Measurements from ENCODE around the gene SS18L1.

SS18L1 gene

GRCh38 chr20:62120365-62120762, 23.2 kb upstream of the SS18L1 start:
- Histone ChIP-seq H3K4me2 (ENCODE audit: low read depth, low read length, poor library complexity, severe bottlenecking) (peak overlapping the region; percentile 59), H3K9me3 (ENCODE audit: insufficient read depth, low read depth, low read length) (no peaks in the 10 kb centered on the region), H2AFZ (ENCODE audit: low read length) (no peak overlapping the region), H3K79me2 (ENCODE audit: insufficient read depth, low read length) (peaks cover 38% of the 10 kb centered on the region), H3F3A (ENCODE audit: low read depth) (peaks cover 2% of the 10 kb centered on the region; the same call in 1 of the 2 replicates), H3K36me3 (ENCODE audit: insufficient read depth, low read length) (peaks cover 5% of the 10 kb centered on the region; the same call in 1 of the 2 replicates), H3K9me2 (replicated peaks; ENCODE audit: low read depth, low read length) (no peaks in the 10 kb centered on the region), H3K4me3 (ENCODE audit: low read length, poor library complexity, severe bottlenecking) (no peak overlapping the region), H3K27me3 (ENCODE audit: insufficient read depth, low read length, poor library complexity, severe bottlenecking) (no peaks in the 10 kb centered on the region), H4K20me1 (ENCODE audit: insufficient read depth, low read length, poor library complexity, severe bottlenecking) (peaks cover 22% of the 10 kb centered on the region), H3K4me1 (ENCODE audit: insufficient read depth, low read length, poor library complexity, severe bottlenecking) (peaks cover 53% of the 10 kb centered on the region), H3K9ac (ENCODE audit: low read depth, low read length, poor library complexity, severe bottlenecking) (peak overlapping the region; percentile 11)
- TF ChIP-seq, protein P1, sequence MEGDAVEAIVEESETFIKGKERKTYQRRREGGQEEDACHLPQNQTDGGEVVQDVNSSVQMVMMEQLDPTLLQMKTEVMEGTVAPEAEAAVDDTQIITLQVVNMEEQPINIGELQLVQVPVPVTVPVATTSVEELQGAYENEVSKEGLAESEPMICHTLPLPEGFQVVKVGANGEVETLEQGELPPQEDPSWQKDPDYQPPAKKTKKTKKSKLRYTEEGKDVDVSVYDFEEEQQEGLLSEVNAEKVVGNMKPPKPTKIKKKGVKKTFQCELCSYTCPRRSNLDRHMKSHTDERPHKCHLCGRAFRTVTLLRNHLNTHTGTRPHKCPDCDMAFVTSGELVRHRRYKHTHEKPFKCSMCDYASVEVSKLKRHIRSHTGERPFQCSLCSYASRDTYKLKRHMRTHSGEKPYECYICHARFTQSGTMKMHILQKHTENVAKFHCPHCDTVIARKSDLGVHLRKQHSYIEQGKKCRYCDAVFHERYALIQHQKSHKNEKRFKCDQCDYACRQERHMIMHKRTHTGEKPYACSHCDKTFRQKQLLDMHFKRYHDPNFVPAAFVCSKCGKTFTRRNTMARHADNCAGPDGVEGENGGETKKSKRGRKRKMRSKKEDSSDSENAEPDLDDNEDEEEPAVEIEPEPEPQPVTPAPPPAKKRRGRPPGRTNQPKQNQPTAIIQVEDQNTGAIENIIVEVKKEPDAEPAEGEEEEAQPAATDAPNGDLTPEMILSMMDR (conservative IDR thresholded peaks at IDR 0.05; ENCODE audit: low read length): no peak
- no peak for TF ChIP-seq EZH2phosphoT487 (IDR thresholded peaks at IDR 0.05; ENCODE audit: borderline replicate concordance)

- Histone ChIP-seq H3K4me2 (ENCODE audit: low read depth, low read length, poor library complexity, severe bottlenecking) (peak overlapping the region; percentile 59), H4K20me1 (ENCODE audit: insufficient read depth, low read length, poor library complexity, severe bottlenecking) (peaks cover 25% of the 10 kb centered on the region), H3F3A (ENCODE audit: low read depth) (peaks cover 2% of the 10 kb centered on the region; the same call in 1 of the 2 replicates), H2AFZ (ENCODE audit: low read length) (peak overlapping the region; percentile 80), H3K4me1 (ENCODE audit: insufficient read depth, low read length, poor library complexity, severe bottlenecking) (peaks cover 53% of the 10 kb centered on the region), H3K9me2 (replicated peaks; ENCODE audit: low read depth, low read length) (no peaks in the 10 kb centered on the region), H3K36me3 (ENCODE audit: insufficient read depth, low read length) (peaks cover 12% of the 10 kb centered on the region; the same call in 1 of the 2 replicates), H3K27me3 (ENCODE audit: insufficient read depth, low read length, poor library complexity, severe bottlenecking) (no peaks in the 10 kb centered on the region), H3K9ac (ENCODE audit: low read depth, low read length, poor library complexity, severe bottlenecking) (peak overlapping the region; percentile 79), H3K79me2 (ENCODE audit: insufficient read depth, low read length) (peaks cover 46% of the 10 kb centered on the region), H3K9me3 (ENCODE audit: insufficient read depth, low read depth, low read length) (no peaks in the 10 kb centered on the region), H3K4me3 (ENCODE audit: low read length, poor library complexity, severe bottlenecking) (peak overlapping the region; percentile 78)
- no peak for TF ChIP-seq EZH2phosphoT487 (IDR thresholded peaks at IDR 0.05; ENCODE audit: borderline replicate concordance)
- TF ChIP-seq, protein P1 (conservative IDR thresholded peaks at IDR 0.05; ENCODE audit: low read length): no peak
These were observed 22.4 kb upstream of the SS18L1 start for GRCh38 chr20:62120990-62121775.

DNA sequence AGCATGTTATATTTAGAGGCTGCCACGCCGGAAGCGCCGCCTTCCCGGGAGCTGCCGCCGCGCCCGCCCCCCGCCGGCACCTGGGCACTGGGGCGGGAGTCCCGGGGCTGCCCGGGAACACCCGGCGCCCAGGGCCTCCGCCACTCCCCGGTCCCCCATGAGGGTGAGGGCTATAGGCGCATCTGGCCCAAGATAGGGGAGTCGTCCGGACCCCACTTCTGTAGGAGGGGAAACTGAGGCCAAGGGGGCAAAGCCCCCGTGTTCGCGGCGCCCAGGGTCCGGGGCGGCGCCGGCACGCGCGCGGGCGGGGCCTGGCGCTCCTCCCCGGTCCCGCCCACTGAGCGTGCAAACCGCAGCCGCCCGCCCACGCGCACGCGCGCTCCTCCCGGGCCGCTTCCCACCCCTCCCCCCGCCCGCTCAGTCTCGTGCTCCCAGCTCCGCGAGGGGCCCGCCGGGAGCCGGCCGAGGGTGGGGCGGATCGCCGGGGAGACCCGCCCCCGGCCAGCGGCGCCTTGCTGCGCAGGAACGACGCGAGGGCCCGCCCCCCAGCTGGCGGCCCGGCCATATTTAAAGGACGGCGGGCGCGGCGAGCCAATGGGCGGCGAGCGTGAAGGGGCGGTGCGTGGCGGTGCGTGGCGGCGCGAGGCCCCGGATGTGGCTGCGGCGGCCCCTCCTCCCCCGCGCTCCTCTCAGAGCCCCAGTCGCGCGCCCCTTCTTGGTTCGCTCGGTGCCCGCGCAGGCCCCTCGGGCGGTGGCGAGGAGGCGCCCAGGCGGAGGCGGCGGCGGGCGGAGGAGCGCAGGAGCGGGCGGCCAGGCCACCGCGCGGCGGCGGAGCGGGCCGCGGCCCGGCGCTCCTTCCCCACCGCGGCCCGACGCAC, 21.6 kb upstream of the SS18L1 start, which contains the start of gene LSM14B:
Gene LSM14B, plus strand, starts transcription at position 700 of the 878 bp plus-strand sequence. CDS start 192 bp downstream, outside the sequence.
- no peak for TF ChIP-seq EZH2phosphoT487 (IDR thresholded peaks at IDR 0.05; ENCODE audit: borderline replicate concordance)
- TF ChIP-seq, protein P1 (conservative IDR thresholded peaks at IDR 0.05; ENCODE audit: low read length): no peak
- peak within 1 kb of the TSS; percentile 99 for H3K4me2 ChIP-seq (ENCODE audit: low read depth, low read length, poor library complexity, severe bottlenecking)
- H3K9me2 ChIP-seq (replicated peaks; ENCODE audit: low read depth, low read length): no peaks in the 10 kb centered on the region
- peaks cover 55% of the 10 kb centered on the region for H3K79me2 ChIP-seq (ENCODE audit: insufficient read depth, low read length)
- H3K27me3 ChIP-seq (ENCODE audit: insufficient read depth, low read length, poor library complexity, severe bottlenecking): no peaks in the 10 kb centered on the region
- peak within 1 kb of the TSS; percentile 79 for H3K9ac ChIP-seq (ENCODE audit: low read depth, low read length, poor library complexity, severe bottlenecking)
- H3K9me3 ChIP-seq (ENCODE audit: insufficient read depth, low read depth, low read length): no peaks in the 10 kb centered on the region
- H3K4me3 ChIP-seq (ENCODE audit: low read length, poor library complexity, severe bottlenecking): peak within 1 kb of the TSS; percentile 88
- H2AFZ ChIP-seq (ENCODE audit: low read length): peak within 1 kb of the TSS; percentile 80
- H3F3A ChIP-seq (ENCODE audit: low read depth): peaks cover 2% of the 10 kb centered on the region; the same call in 1 of the 2 replicates
- H3K36me3 ChIP-seq (ENCODE audit: insufficient read depth, low read length): peaks cover 17% of the 10 kb centered on the region; the same call in 1 of the 2 replicates
- H3K4me1 ChIP-seq (ENCODE audit: insufficient read depth, low read length, poor library complexity, severe bottlenecking): peaks cover 54% of the 10 kb centered on the region
- H4K20me1 ChIP-seq (ENCODE audit: insufficient read depth, low read length, poor library complexity, severe bottlenecking): peaks cover 25% of the 10 kb centered on the region
